ENCODE measurements around the gene ROR1.

Gene ROR1

DNA sequence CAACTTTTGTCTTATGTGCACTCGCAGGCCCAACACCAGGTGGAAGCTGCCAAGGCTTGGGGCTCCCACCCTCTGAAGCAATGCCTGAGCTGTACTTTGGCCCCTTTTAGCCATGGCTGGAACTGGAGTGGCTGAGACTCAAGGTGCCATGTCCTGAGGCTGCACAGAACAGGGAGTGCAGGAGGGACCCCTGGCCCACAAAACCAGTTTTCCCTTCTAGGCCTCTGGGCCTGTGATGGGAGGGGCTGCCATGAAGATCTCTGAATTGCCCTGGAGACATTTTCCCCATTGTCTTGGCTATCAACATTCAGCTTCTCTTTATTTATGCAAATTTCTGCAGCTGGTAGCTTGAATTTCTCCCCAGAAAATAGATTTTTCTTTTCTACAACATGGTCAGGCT lies 57.6 kb downstream of the ROR1 start:
- Histone ChIP-seq H3K4me3 (ENCODE audit: low read length) (no peak overlapping the region), H3K9ac (ENCODE audit: low read length) (no peak overlapping the region), H3K27me3 (ENCODE audit: control insufficient read depth, insufficient read depth, low read length) (no peaks in the 10 kb centered on the region), H3K4me1 (ENCODE audit: control insufficient read depth, insufficient read depth, low read length) (peaks cover 7% of the 10 kb centered on the region), H3K36me3 (ENCODE audit: control insufficient read depth, insufficient read depth, low read length) (no peaks in the 10 kb centered on the region), H3K9me3 (ENCODE audit: control insufficient read depth, low read length) (no peaks in the 10 kb centered on the region)

- no peaks in the 10 kb centered on the region for H3K36me3 ChIP-seq (ENCODE audit: control insufficient read depth, insufficient read depth, low read length)
- peaks cover 7% of the 10 kb centered on the region for H3K4me1 ChIP-seq (ENCODE audit: control insufficient read depth, insufficient read depth, low read length)
- H3K9ac ChIP-seq (ENCODE audit: low read length): no peak overlapping the region
- no peak overlapping the region for H3K4me3 ChIP-seq (ENCODE audit: low read length)
- no peaks in the 10 kb centered on the region for H3K27me3 ChIP-seq (ENCODE audit: control insufficient read depth, insufficient read depth, low read length)
- H3K9me3 ChIP-seq (ENCODE audit: control insufficient read depth, low read length): no peaks in the 10 kb centered on the region
These were observed 59.7 kb downstream of the ROR1 start for GRCh38 chr1:63833363-63834119.

DNA sequence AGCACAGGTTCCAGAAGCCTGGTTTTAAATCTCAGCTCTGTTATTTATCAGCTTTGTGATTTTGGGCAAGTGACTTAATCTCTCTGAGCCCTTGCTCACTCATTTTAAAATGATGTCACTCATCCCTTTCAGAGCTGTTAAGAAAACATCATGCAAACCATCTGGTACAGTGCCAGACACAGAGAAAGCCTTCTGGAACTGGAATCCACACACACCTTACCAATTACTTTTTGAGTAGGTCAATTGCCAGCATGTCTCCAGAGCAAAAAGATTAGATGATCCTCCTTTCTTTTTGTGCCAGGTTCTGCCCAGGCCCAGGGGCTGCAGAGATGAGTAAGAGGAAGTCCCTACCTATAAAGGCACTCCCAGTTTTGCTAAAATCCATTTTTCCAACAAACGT lies 61.3 kb downstream of the ROR1 start:
- Histone ChIP-seq H3K4me3 (ENCODE audit: low read length) (no peak overlapping the region), H3K9me3 (ENCODE audit: control insufficient read depth, low read length) (no peaks in the 10 kb centered on the region), H3K9ac (ENCODE audit: low read length) (no peak overlapping the region), H3K36me3 (ENCODE audit: control insufficient read depth, insufficient read depth, low read length) (no peaks in the 10 kb centered on the region), H3K27me3 (ENCODE audit: control insufficient read depth, insufficient read depth, low read length) (no peaks in the 10 kb centered on the region), H3K4me1 (ENCODE audit: control insufficient read depth, insufficient read depth, low read length) (peaks cover 7% of the 10 kb centered on the region)

GRCh38 chr1:63836374-63836773 lies 62.6 kb downstream of the ROR1 start:
- H3K4me3 ChIP-seq (ENCODE audit: low read length): no peak overlapping the region
- H3K9ac ChIP-seq (ENCODE audit: low read length): no peak overlapping the region
- peaks cover 2% of the 10 kb centered on the region for H3K4me1 ChIP-seq (ENCODE audit: control insufficient read depth, insufficient read depth, low read length)
- H3K27me3 ChIP-seq (ENCODE audit: control insufficient read depth, insufficient read depth, low read length): no peaks in the 10 kb centered on the region
- no peaks in the 10 kb centered on the region for H3K9me3 ChIP-seq (ENCODE audit: control insufficient read depth, low read length)
- H3K36me3 ChIP-seq (ENCODE audit: control insufficient read depth, insufficient read depth, low read length): no peaks in the 10 kb centered on the region

- Histone ChIP-seq H3K36me3 (ENCODE audit: control insufficient read depth, insufficient read depth, low read length) (no peaks in the 10 kb centered on the region), H3K4me1 (ENCODE audit: control insufficient read depth, insufficient read depth, low read length) (no peaks in the 10 kb centered on the region), H3K4me3 (ENCODE audit: low read length) (no peak overlapping the region), H3K9me3 (ENCODE audit: control insufficient read depth, low read length) (no peaks in the 10 kb centered on the region), H3K9ac (ENCODE audit: low read length) (no peak overlapping the region), H3K27me3 (ENCODE audit: control insufficient read depth, insufficient read depth, low read length) (no peaks in the 10 kb centered on the region)
These were observed 63.0 kb downstream of the ROR1 start for GRCh38 chr1:63836830-63837229.

GRCh38 chr1:63843010-63843409 lies 69.2 kb downstream of the ROR1 start:
- H3K36me3 ChIP-seq (ENCODE audit: control insufficient read depth, insufficient read depth, low read length): no peaks in the 10 kb centered on the region
- H3K9ac ChIP-seq (ENCODE audit: low read length): no peak overlapping the region
- H3K9me3 ChIP-seq (ENCODE audit: control insufficient read depth, low read length): no peaks in the 10 kb centered on the region
- no peaks in the 10 kb centered on the region for H3K27me3 ChIP-seq (ENCODE audit: control insufficient read depth, insufficient read depth, low read length)
- H3K4me1 ChIP-seq (ENCODE audit: control insufficient read depth, insufficient read depth, low read length): peaks cover 7% of the 10 kb centered on the region
- no peak overlapping the region for H3K4me3 ChIP-seq (ENCODE audit: low read length)

- Histone ChIP-seq H3K9ac (ENCODE audit: low read length) (no peak overlapping the region), H3K36me3 (ENCODE audit: control insufficient read depth, insufficient read depth, low read length) (no peaks in the 10 kb centered on the region), H3K4me1 (ENCODE audit: control insufficient read depth, insufficient read depth, low read length) (peaks cover 7% of the 10 kb centered on the region), H3K4me3 (ENCODE audit: low read length) (no peak overlapping the region), H3K27me3 (ENCODE audit: control insufficient read depth, insufficient read depth, low read length) (no peaks in the 10 kb centered on the region), H3K9me3 (ENCODE audit: control insufficient read depth, low read length) (no peaks in the 10 kb centered on the region)
These were observed 70.1 kb downstream of the ROR1 start for GRCh38 chr1:63843884-63844283.

DNA sequence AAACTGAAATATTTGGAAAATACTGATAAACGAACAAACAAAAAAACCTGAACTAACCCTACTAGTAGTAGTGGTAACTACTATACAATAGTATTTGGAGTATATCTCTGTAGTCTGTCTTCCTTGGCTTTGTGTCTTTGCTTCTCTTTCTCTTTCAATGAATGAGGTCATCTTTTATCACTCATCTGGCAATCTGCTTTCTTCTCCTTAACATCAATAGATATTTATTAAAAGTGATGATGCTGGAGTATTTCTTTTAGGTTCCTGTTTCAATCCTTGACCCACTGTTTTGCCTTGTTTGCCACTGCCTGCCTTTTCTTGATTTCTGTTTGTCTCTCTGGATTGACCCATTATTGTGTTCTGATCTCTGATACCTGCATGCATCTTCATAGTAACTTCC lies 71.5 kb downstream of the ROR1 start:
- peaks cover 7% of the 10 kb centered on the region for H3K4me1 ChIP-seq (ENCODE audit: control insufficient read depth, insufficient read depth, low read length)

DNA sequence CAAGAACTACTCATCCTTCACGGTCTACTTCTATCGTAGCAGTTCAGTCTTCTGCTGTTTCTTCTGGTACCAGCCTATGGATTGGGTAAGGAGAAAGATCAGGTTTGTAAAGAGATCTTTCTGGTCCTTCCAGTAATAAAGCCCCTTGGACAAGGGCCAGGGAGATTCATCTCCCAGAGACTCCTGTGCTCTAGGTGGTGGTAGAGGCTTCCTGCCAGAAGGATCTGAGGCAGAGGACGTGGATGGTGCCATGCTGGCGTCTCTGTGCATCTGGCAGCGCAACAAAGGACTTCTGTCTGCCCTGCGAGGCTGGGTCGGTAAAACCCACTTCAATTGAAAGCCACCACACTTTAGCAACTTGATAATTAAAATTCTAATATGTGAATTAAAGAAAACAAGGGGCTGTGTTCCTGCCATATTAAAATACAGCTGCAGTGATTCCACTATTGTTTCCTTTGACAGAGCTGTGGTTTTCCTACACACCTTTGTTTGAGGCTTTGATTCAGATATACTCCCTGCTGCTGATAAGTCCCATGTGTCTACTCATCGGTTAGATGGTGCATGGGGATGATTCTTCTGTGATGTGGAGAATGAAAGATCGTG lies 73.6 kb downstream of the ROR1 start:
- Histone ChIP-seq H3K4me3 (ENCODE audit: low read length) (no peak overlapping the region), H3K27me3 (ENCODE audit: control insufficient read depth, insufficient read depth, low read length) (no peaks in the 10 kb centered on the region), H3K9ac (ENCODE audit: low read length) (no peak overlapping the region), H3K4me1 (ENCODE audit: control insufficient read depth, insufficient read depth, low read length) (peaks cover 7% of the 10 kb centered on the region), H3K9me3 (ENCODE audit: control insufficient read depth, low read length) (no peaks in the 10 kb centered on the region), H3K36me3 (ENCODE audit: control insufficient read depth, insufficient read depth, low read length) (no peaks in the 10 kb centered on the region)

More for the DNA sequence above, 71.5 kb downstream of the ROR1 start:
- Histone ChIP-seq H3K9me3 (ENCODE audit: control insufficient read depth, low read length) (no peaks in the 10 kb centered on the region), H3K36me3 (ENCODE audit: control insufficient read depth, insufficient read depth, low read length) (no peaks in the 10 kb centered on the region), H3K9ac (ENCODE audit: low read length) (no peak overlapping the region), H3K27me3 (ENCODE audit: control insufficient read depth, insufficient read depth, low read length) (no peaks in the 10 kb centered on the region), H3K4me3 (ENCODE audit: low read length) (no peak overlapping the region)

GRCh38 chr1:63848733-63849132 lies 74.9 kb downstream of the ROR1 start:
- H3K9ac ChIP-seq (ENCODE audit: low read length): no peak overlapping the region
- no peaks in the 10 kb centered on the region for H3K27me3 ChIP-seq (ENCODE audit: control insufficient read depth, insufficient read depth, low read length)
- H3K9me3 ChIP-seq (ENCODE audit: control insufficient read depth, low read length): no peaks in the 10 kb centered on the region
- no peaks in the 10 kb centered on the region for H3K36me3 ChIP-seq (ENCODE audit: control insufficient read depth, insufficient read depth, low read length)
- peaks cover 7% of the 10 kb centered on the region for H3K4me1 ChIP-seq (ENCODE audit: control insufficient read depth, insufficient read depth, low read length)
- H3K4me3 ChIP-seq (ENCODE audit: low read length): no peak overlapping the region

DNA sequence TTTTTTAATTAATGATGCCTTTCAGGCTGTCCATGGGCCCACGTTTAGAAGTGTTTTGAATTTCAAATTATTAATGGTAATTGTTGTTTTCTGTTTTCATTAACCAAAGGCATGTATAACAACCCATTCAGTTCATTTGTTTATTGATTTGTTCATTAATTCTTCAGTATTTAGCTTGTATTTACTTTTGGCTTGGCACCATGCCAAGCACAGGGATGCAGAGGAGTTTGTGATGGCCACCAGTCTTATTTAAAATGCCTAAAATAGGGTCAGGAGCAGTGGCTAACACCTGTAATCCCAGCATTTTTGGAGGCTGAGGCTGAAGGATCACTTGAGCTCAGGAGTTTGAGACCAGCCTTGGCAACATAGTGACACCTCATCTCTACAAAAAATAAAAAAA lies 75.3 kb downstream of the ROR1 start:
- Histone ChIP-seq H3K27me3 (ENCODE audit: control insufficient read depth, insufficient read depth, low read length) (no peaks in the 10 kb centered on the region), H3K9ac (ENCODE audit: low read length) (no peak overlapping the region), H3K4me3 (ENCODE audit: low read length) (no peak overlapping the region), H3K36me3 (ENCODE audit: control insufficient read depth, insufficient read depth, low read length) (no peaks in the 10 kb centered on the region), H3K9me3 (ENCODE audit: control insufficient read depth, low read length) (no peaks in the 10 kb centered on the region), H3K4me1 (ENCODE audit: control insufficient read depth, insufficient read depth, low read length) (peaks cover 7% of the 10 kb centered on the region)

- H3K4me3 ChIP-seq (ENCODE audit: low read length): no peak overlapping the region
- H3K9me3 ChIP-seq (ENCODE audit: control insufficient read depth, low read length): no peaks in the 10 kb centered on the region
- no peaks in the 10 kb centered on the region for H3K36me3 ChIP-seq (ENCODE audit: control insufficient read depth, insufficient read depth, low read length)
- no peak overlapping the region for H3K9ac ChIP-seq (ENCODE audit: low read length)
- H3K4me1 ChIP-seq (ENCODE audit: control insufficient read depth, insufficient read depth, low read length): no peaks in the 10 kb centered on the region
- no peaks in the 10 kb centered on the region for H3K27me3 ChIP-seq (ENCODE audit: control insufficient read depth, insufficient read depth, low read length)
These were observed 80.3 kb downstream of the ROR1 start for GRCh38 chr1:63854091-63854490.
